Neural cell (in vitro differentiated cells): ENCODE results near the gene MAP4K5. TPM values are rescaled to one million over a fixed set of nuclear protein-coding genes. Genes with fewer than 3 reads are reported as not detected.

Source experiments
- H2AFZ ChIP-seq: fragments of 200-600, 300-800 bp; sonication (generic), shearing (Covaris generic); 2 replicates; pipeline ENCODE4 v1.6.0; 2014; ENCODE audit warnings: low read depth, mild to moderate bottlenecking, antibody characterized with exemption, low read length, moderate library complexity
- H3F3A ChIP-seq: fragments of 200-600 bp; shearing (Covaris generic); 2 replicates; pipeline ENCODE4 v1.6.1; 2016; ENCODE audit warnings: mild to moderate bottlenecking, moderate library complexity, mixed read lengths, antibody characterized with exemption, low read length; ENCODE audit not compliant: insufficient read depth, poor library complexity, severe bottlenecking
- H3K27ac ChIP-seq: fragments of 200-600, 300-800 bp; sonication (generic), shearing (Covaris generic); 2 replicates; pipeline ENCODE4 v1.5.1; 2014; ENCODE audit warnings: mild to moderate bottlenecking, low read length, moderate library complexity
- H3K27me3 ChIP-seq: fragments of 300-800, 200-600 bp; sonication (generic), shearing (Covaris generic); 2 replicates; pipeline ENCODE4 v1.6.0; 2014; ENCODE audit warnings: mild to moderate bottlenecking, low read depth, low read length, moderate library complexity; ENCODE audit not compliant: insufficient read depth
- H3K36me3 ChIP-seq: fragments of 300-800, 200-600 bp; sonication (generic), shearing (Covaris generic); 2 replicates; pipeline ENCODE4 v1.5.1; 2014; ENCODE audit warnings: mild to moderate bottlenecking, antibody characterized with exemption, low read length, moderate library complexity; ENCODE audit not compliant: insufficient read depth
- H3K4me2 ChIP-seq: fragments of 300-800, 200-600 bp; sonication (generic), shearing (Covaris generic); 2 replicates; pipeline ENCODE4 v1.6.0; 2014; ENCODE audit warnings: mild to moderate bottlenecking, low read length
- H3K4me3 ChIP-seq: fragments of 300-800, 200-600 bp; sonication (generic), shearing (Covaris generic); 2 replicates; pipeline ENCODE4 v1.5.1; 2014; ENCODE audit warnings: mild to moderate bottlenecking, low read length, moderate library complexity
- H3K79me2 ChIP-seq: fragments of 200-600 bp; shearing (Covaris generic); replicated peaks from 2 replicates; pipeline ENCODE4 v1.6.0; 2014; ENCODE audit warnings: mild to moderate bottlenecking, low read length, moderate library complexity; ENCODE audit not compliant: insufficient read depth
- H3K9ac ChIP-seq: fragments of 300-800, 200-600 bp; sonication (generic), shearing (Covaris generic); 2 replicates; pipeline ENCODE4 v1.6.1; 2016; ENCODE audit warnings: mild to moderate bottlenecking, low read length, mixed read lengths
- H3K9me2 ChIP-seq: fragments of 200-600 bp; shearing (Covaris generic); 2 replicates; pipeline ENCODE4 v1.6.1; 2016; ENCODE audit warnings: mild to moderate bottlenecking, low read length, mixed read lengths; ENCODE audit not compliant: insufficient read depth
- H3K9me3 ChIP-seq: fragments of 200-600, 300-800 bp; sonication (generic), shearing (Covaris generic); 2 replicates; pipeline ENCODE4 v1.6.1; 2016; ENCODE audit warnings: mild to moderate bottlenecking, mixed run types, low read length, moderate library complexity, mixed read lengths
- H4K20me1 ChIP-seq: fragments of 200-600 bp; shearing (Covaris generic); 2 replicates; pipeline ENCODE4 v1.6.1; 2016; ENCODE audit warnings: mild to moderate bottlenecking, mixed run types; ENCODE audit not compliant: insufficient read depth
- CTCF ChIP-seq: fragments of 450-650 bp; IDR thresholded peaks from 2 replicates; pipeline ENCODE4 v1.5.1; 2014; ENCODE audit warnings: antibody characterized with exemption, mild to moderate bottlenecking, moderate library complexity; ENCODE audit not compliant: poor library complexity, severe bottlenecking
- EP300 ChIP-seq: fragments of 450-650 bp; conservative IDR thresholded peaks from 2 replicates; pipeline ENCODE4 v1.6.1; 2014; ENCODE audit warnings: antibody characterized with exemption, mild to moderate bottlenecking, moderate library complexity; ENCODE audit not compliant: poor library complexity, severe bottlenecking
- EZH2 ChIP-seq: fragments of 200-600, 300-800 bp; shearing (Covaris generic), sonication (generic); IDR thresholded peaks from 2 replicates; pipeline ENCODE4 v1.6.1; 2014; ENCODE audit warnings: antibody characterized with exemption, low read length, borderline replicate concordance, mild to moderate bottlenecking; ENCODE audit not compliant: insufficient read depth, poor library complexity, severe bottlenecking
- MXI1 ChIP-seq: fragments of 450-650 bp; conservative IDR thresholded peaks from 2 replicates; pipeline ENCODE4 v1.6.1; 2014; ENCODE audit warnings: antibody characterized with exemption, mild to moderate bottlenecking; ENCODE audit not compliant: poor library complexity, severe bottlenecking
- POLR2AphosphoS5 ChIP-seq: IDR thresholded peaks from 2 replicates; pipeline ENCODE4 v1.6.1; 2012
- RAD21 ChIP-seq: fragments of 450-650 bp; conservative IDR thresholded peaks from 2 replicates; pipeline ENCODE4 v1.6.1; 2014; ENCODE audit warnings: antibody characterized with exemption, mild to moderate bottlenecking, moderate library complexity
- REST ChIP-seq: IDR thresholded peaks from 2 replicates; pipeline ENCODE4 v1.6.1; 2012; ENCODE audit warnings: borderline replicate concordance
- SMC3 ChIP-seq: fragments of 450-650 bp; conservative IDR thresholded peaks from 2 replicates; pipeline ENCODE4 v1.6.1; 2014; ENCODE audit warnings: antibody characterized with exemption, mild to moderate bottlenecking, moderate library complexity; ENCODE audit not compliant: poor library complexity
- TAF1 ChIP-seq: IDR thresholded peaks from 2 replicates; pipeline ENCODE4 v1.6.1; 2012; ENCODE audit warnings: low read depth
- polyA plus RNA-seq: library from polyadenylated mRNA; depleted of rRNA; stranded (reverse); fragments of >200 nt; gene quantifications from 2 replicates; pipeline ENCODE4 v1.2.3, GENCODE V29; 2014

Gene MAP4K5
- polyA plus RNA-seq, 1 donor from 2014 or later: 148 TPM

- H4K20me1 ChIP-seq: no peaks in the 10 kb centered on the region
- H3K4me2 ChIP-seq: no peak overlapping the region
Measured at GRCh38 chr14:50577982-50578381, 45.6 kb upstream of the MAP4K5 start.

DNA sequence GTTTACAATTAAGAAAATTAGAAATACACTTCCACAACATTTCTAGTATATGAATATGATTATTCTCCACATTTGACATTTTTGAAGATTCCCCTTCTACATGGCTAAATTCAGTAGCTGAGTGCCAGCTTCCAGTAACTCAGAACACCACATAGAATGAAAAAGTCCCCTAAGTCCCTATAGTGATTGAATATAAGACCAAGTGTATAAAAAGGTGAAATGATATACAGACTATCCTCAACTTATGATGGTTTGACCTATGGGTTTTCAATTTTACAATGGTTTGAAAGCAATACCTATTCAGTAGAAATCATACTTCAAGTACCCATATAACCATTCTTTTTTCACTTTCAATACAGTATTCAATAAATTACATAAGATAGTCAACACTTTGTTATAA lies 43.4 kb upstream of the MAP4K5 start:
- Histone ChIP-seq H3K27me3 (no peaks in the 10 kb centered on the region), H3K9me2 (no peaks in the 10 kb centered on the region), H3K4me2 (no peak overlapping the region), H3K9ac (no peak overlapping the region), H3K79me2 (peaks cover 63% of the 10 kb centered on the region), H3F3A (no peaks in the 10 kb centered on the region), H3K27ac (no peak overlapping the region), H2AFZ (no peak overlapping the region), H3K36me3 (no peaks in the 10 kb centered on the region), H4K20me1 (no peaks in the 10 kb centered on the region), H3K4me3 (no peak overlapping the region), H3K9me3 (no peaks in the 10 kb centered on the region)
- no peak for TF ChIP-seq SMC3
- no peak for TF ChIP-seq CTCF
- no peak for TF ChIP-seq EP300
- TF ChIP-seq TAF1: no peak
- no peak for TF ChIP-seq MXI1
- TF ChIP-seq RAD21: no peak
- TF ChIP-seq EZH2: no peak
- TF ChIP-seq POLR2AphosphoS5: no peak

More at GRCh38 chr14:50577982-50578381, 45.6 kb upstream of the MAP4K5 start:
- Histone ChIP-seq H3F3A (no peaks in the 10 kb centered on the region), H3K9ac (no peak overlapping the region), H3K27me3 (no peaks in the 10 kb centered on the region), H3K9me3 (no peaks in the 10 kb centered on the region), H3K36me3 (no peaks in the 10 kb centered on the region), H3K9me2 (no peaks in the 10 kb centered on the region), H3K79me2 (peaks cover 59% of the 10 kb centered on the region), H2AFZ (no peak overlapping the region), H3K4me3 (no peak overlapping the region), H3K27ac (no peak overlapping the region)
- TF ChIP-seq POLR2AphosphoS5 (no peak), EP300 (no peak), CTCF (no peak), TAF1 (no peak), SMC3 (no peak), EZH2 (no peak), MXI1 (no peak), REST (no peak), RAD21 (no peak)
